Immature natural killer cell (primary cell): ENCODE results near the gene CMTM8. TPM values are rescaled to one million over a fixed set of nuclear protein-coding genes. Genes with fewer than 3 reads are reported as not detected.

Experiments used
- polyA plus RNA-seq, 3 donors: library from polyadenylated mRNA; unstranded; fragments of 300-500 nt; fragmentation: Illumina TruSeq; gene quantifications; one replicate each; pipeline ENCODE4 v1.2.3, GENCODE V29; 2021

CMTM8 gene
- polyA plus RNA-seq, 3 donors from 2014 or later: 1.8 to 2.0 TPM; not detected in 1

Other genes with a start within 250 kb of the CMTM8 start
- 10 to 100 TPM in 2 of 3 donors, 1 to 10 TPM in 1; 9.0 to 22.4 (median 20.8) TPM for gene GPD1L, start 132.1 kb upstream of the CMTM8 start, polyA plus RNA-seq
- 10 to 100 TPM; 16.8 to 29.8 (median 28.2) TPM for gene CMTM7, start 153.2 kb downstream of the CMTM8 start, polyA plus RNA-seq